BLaER1 treated with 17β-estradiol and CSF1 and Interleukin-3, amounts not matched to agents 10 nM and 100 nM (cell line): Measurements from ENCODE around the gene SUN5.
"Not testable (repeated sequence)": the region's sequence is repeated elsewhere in the genome, so short reads cannot be mapped to it uniquely, and the experiment has no call there.

Source experiments
- H3K27ac ChIP-seq, 11 experiments: shearing (Covaris generic); formaldehyde crosslinking; 2 replicates each; pipeline ENCODE4 v1.8.1; 2022
- H3K27me3 ChIP-seq, 11 experiments: shearing (Covaris generic); formaldehyde crosslinking; 2 replicates each; pipeline ENCODE4 v1.8.1; 2022
- H3K36me3 ChIP-seq, 11 experiments: shearing (Covaris generic); formaldehyde crosslinking; 2 replicates each; pipeline ENCODE4 v1.8.1; 2022
- H3K4me1 ChIP-seq, 10 experiments: shearing (Covaris generic); formaldehyde crosslinking; 2 replicates each; pipeline ENCODE4 v1.8.1; 2022
- H3K4me2 ChIP-seq, 11 experiments: shearing (Covaris generic); formaldehyde crosslinking; 2 replicates each; pipeline ENCODE4 v1.8.1; 2022
- H3K4me3 ChIP-seq, 10 experiments: shearing (Covaris generic); formaldehyde crosslinking; 2 replicates each; pipeline ENCODE4 v1.8.1; 2022
- H3K9ac ChIP-seq, 11 experiments: shearing (Covaris generic); formaldehyde crosslinking; 2 replicates each; pipeline ENCODE4 v1.8.1; 2022
- H3K9me3 ChIP-seq, 11 experiments: shearing (Covaris generic); formaldehyde crosslinking; replicated peaks in 1 of 11; 2 replicates each; pipeline ENCODE4 v1.8.1; 2022
- H4K20me1 ChIP-seq, 11 experiments: shearing (Covaris generic); formaldehyde crosslinking; 2 replicates each; pipeline ENCODE4 v1.8.1; 2022
- Cebpa-rat ChIP-seq, 11 experiments: shearing (Covaris generic); IDR thresholded peaks; 2 replicates each; pipeline ENCODE4 v1.8.1; 2022

The SUN5 gene

GRCh38 chr20:32976746-32977145 lies 27.5 kb downstream of the SUN5 start:
- H3K4me1 ChIP-seq = peaks cover 68 to 99% (median 97%) of the 10 kb centered on the region in 10 experiments
- no peak for TF ChIP-seq Cebpa-rat (IDR thresholded peaks at IDR 0.05)
- H3K9me3 ChIP-seq = no peaks in the 10 kb centered on the region
- peak overlapping the region in 8 of 11 experiments; percentile 15 to 71 (median 50); a peak in 11 of 22 replicates for H3K9ac ChIP-seq
- peak overlapping the region in 9 of 11 experiments; percentile 39 to 98 (median 71); a peak in 17 of 22 replicates for H3K27ac ChIP-seq
- no peaks in the 10 kb centered on the region for H3K36me3 ChIP-seq
- no peak overlapping the region; a peak in 2 of 20 replicates for H3K4me3 ChIP-seq
- peak overlapping the region; percentile 11 to 100 (median 78); a peak in 20 of 22 replicates for H3K4me2 ChIP-seq
- no peaks in the 10 kb centered on the region for H4K20me1 ChIP-seq
- H3K27me3 ChIP-seq = no peaks in the 10 kb centered on the region

GRCh38 chr20:32975698-32976674 lies 28.2 kb downstream of the SUN5 start:
- H3K9ac ChIP-seq = peak overlapping the region in 6 of 11 experiments; percentile 43 to 71 (median 54); a peak in 9 of 22 replicates
- peaks cover 68 to 100% (median 99%) of the 10 kb centered on the region in 10 experiments for H3K4me1 ChIP-seq
- H3K4me3 ChIP-seq = peak overlapping the region in 1 of 10 experiments; percentile 14; a peak in 3 of 20 replicates

GRCh38 chr20:32975121-32975520 lies 29.1 kb downstream of the SUN5 start:
- Histone ChIP-seq H3K4me1 (peaks cover 69 to 100% (median 99%) of the 10 kb centered on the region in 10 experiments), H3K4me2 (peak overlapping the region in 9 of 11 experiments; percentile 41 to 100 (median 96); a peak in 16 of 22 replicates), H3K27ac (peak overlapping the region in 6 of 11 experiments; percentile 24 to 98 (median 94); a peak in 9 of 22 replicates)
- H4K20me1 ChIP-seq, H3K27me3 ChIP-seq, H3K4me3 ChIP-seq, H3K9me3 ChIP-seq, H3K9ac ChIP-seq, H3K36me3 ChIP-seq: not testable (repeated sequence)

More at GRCh38 chr20:32975698-32976674, 28.2 kb downstream of the SUN5 start:
- Histone ChIP-seq H4K20me1 (no peaks in the 10 kb centered on the region), H3K36me3 (no peaks in the 10 kb centered on the region), H3K27me3 (no peaks in the 10 kb centered on the region), H3K4me2 (peak overlapping the region in 9 of 11 experiments; percentile 57 to 100 (median 96); a peak in 18 of 22 replicates), H3K9me3 (no peaks in the 10 kb centered on the region), H3K27ac (peak overlapping the region in 8 of 11 experiments; percentile 57 to 98 (median 72); a peak in 18 of 22 replicates)
- TF ChIP-seq Cebpa-rat (IDR thresholded peaks at IDR 0.05) = no peak

- H3K36me3 ChIP-seq, H3K4me3 ChIP-seq, H4K20me1 ChIP-seq, H3K9me3 ChIP-seq, H3K27me3 ChIP-seq: not testable (repeated sequence)
- Histone ChIP-seq H3K9ac (peak overlapping the region in 1 of 11 experiments; percentile 33; a peak in 1 of 22 replicates), H3K4me2 (peak overlapping the region; percentile 18 to 100 (median 96); a peak in 21 of 22 replicates), H3K4me1 (peaks cover 69 to 100% (median 99%) of the 10 kb centered on the region in 10 experiments), H3K27ac (peak overlapping the region in 8 of 11 experiments; percentile 30 to 98 (median 68); a peak in 15 of 22 replicates)
These were observed 29.8 kb downstream of the SUN5 start for GRCh38 chr20:32974204-32975064.

- no peak for TF ChIP-seq Cebpa-rat (IDR thresholded peaks at IDR 0.05)
- no peaks in the 10 kb centered on the region for H3K9me3 ChIP-seq
- no peaks in the 10 kb centered on the region for H3K36me3 ChIP-seq
- no peaks in the 10 kb centered on the region for H4K20me1 ChIP-seq
- peak overlapping the region; percentile 77 to 90 (median 83); a peak in 20 of 22 replicates for H3K9ac ChIP-seq
- peak overlapping the region; percentile 91 to 100 (median 96) for H3K4me2 ChIP-seq
- H3K4me3 ChIP-seq = peak overlapping the region in 7 of 10 experiments; percentile 38 to 62 (median 41); a peak in 14 of 20 replicates
- peak overlapping the region; percentile 88 to 98 (median 95); a peak in 21 of 22 replicates for H3K27ac ChIP-seq
- no peaks in the 10 kb centered on the region for H3K27me3 ChIP-seq
- peaks cover 80 to 100% (median 99%) of the 10 kb centered on the region in 10 experiments for H3K4me1 ChIP-seq
These were observed 31.0 kb downstream of the SUN5 start for GRCh38 chr20:32973077-32973717.

- H3K36me3 ChIP-seq = no peaks in the 10 kb centered on the region
- no peak for TF ChIP-seq Cebpa-rat (IDR thresholded peaks at IDR 0.05)
- H3K27me3 ChIP-seq = no peaks in the 10 kb centered on the region
- H3K4me1 ChIP-seq = peaks cover 84 to 100% (median 99%) of the 10 kb centered on the region in 10 experiments
- peak overlapping the region; percentile 91 to 100 (median 96) for H3K4me2 ChIP-seq
- H3K4me3 ChIP-seq = peak overlapping the region; percentile 14 to 62 (median 42); a peak in 16 of 20 replicates
- peak overlapping the region; percentile 88 to 98 (median 95) for H3K27ac ChIP-seq
- peak overlapping the region; percentile 77 to 90 (median 83) for H3K9ac ChIP-seq
- H4K20me1 ChIP-seq = no peaks in the 10 kb centered on the region
- no peaks in the 10 kb centered on the region for H3K9me3 ChIP-seq
These were observed 31.8 kb downstream of the SUN5 start for GRCh38 chr20:32972181-32973076.

GRCh38 chr20:32971703-32972161 lies 32.5 kb downstream of the SUN5 start:
- H3K9me3 ChIP-seq = no peaks in the 10 kb centered on the region
- no peaks in the 10 kb centered on the region for H3K36me3 ChIP-seq
- H3K4me1 ChIP-seq = peaks cover 83 to 100% (median 99%) of the 10 kb centered on the region in 10 experiments
- H4K20me1 ChIP-seq = no peaks in the 10 kb centered on the region
- no peak for TF ChIP-seq Cebpa-rat (IDR thresholded peaks at IDR 0.05)
- peak overlapping the region; percentile 91 to 100 (median 96) for H3K4me2 ChIP-seq
- H3K4me3 ChIP-seq = peak overlapping the region in 8 of 10 experiments; percentile 13 to 55 (median 40); a peak in 9 of 20 replicates
- peak overlapping the region; percentile 77 to 90 (median 83) for H3K9ac ChIP-seq
- no peaks in the 10 kb centered on the region for H3K27me3 ChIP-seq
- H3K27ac ChIP-seq = peak overlapping the region; percentile 88 to 98 (median 95)
